Astrocyte (in vitro differentiated cells and primary cell): ENCODE results near the gene PFKL. TPM values are rescaled to one million over a fixed set of nuclear protein-coding genes. Genes with fewer than 3 reads are reported as not detected.

Experiments used
- DNase-seq: peaks from one replicate; pipeline ENCODE4 v3.0.0-alpha.2; 2010; ENCODE audit warnings: low read depth
- FAIRE-seq: peaks from 2 replicates; lab custom pipeline; 2011; peaks lifted over from hg19 to GRCh38; lab: Jason Lieb, UNC
- H2AFZ ChIP-seq: 2 replicates; pipeline ENCODE4 v1.6.0; 2012; ENCODE audit warnings: low read depth, low read length, inconsistent platforms
- H3K27ac ChIP-seq: 2 replicates; pipeline ENCODE4 v1.5.1; 2011; ENCODE audit warnings: low read depth, low read length, inconsistent platforms
- H3K27me3 ChIP-seq: 2 replicates; pipeline ENCODE4 v1.6.0; 2011; ENCODE audit warnings: low read length, inconsistent platforms; ENCODE audit not compliant: insufficient read depth
- H3K36me3 ChIP-seq: 2 replicates; pipeline ENCODE4 v1.5.1; 2011; ENCODE audit warnings: low read length, inconsistent platforms; ENCODE audit not compliant: insufficient read depth
- H3K4me1 ChIP-seq: 2 replicates; pipeline ENCODE4 v1.5.1; 2011; ENCODE audit warnings: low read length, inconsistent platforms; ENCODE audit not compliant: insufficient read depth
- H3K4me2 ChIP-seq: 2 replicates; pipeline ENCODE4 v1.6.0; 2012; ENCODE audit warnings: low read length, inconsistent platforms
- H3K4me3 ChIP-seq: 2 replicates; pipeline ENCODE4 v1.5.1; 2011; ENCODE audit warnings: low read depth, mild to moderate bottlenecking, low read length, inconsistent platforms; ENCODE audit not compliant: insufficient read depth
- H3K79me2 ChIP-seq: 2 replicates; pipeline ENCODE4 v1.6.0; 2012; ENCODE audit warnings: mild to moderate bottlenecking, low read length, inconsistent platforms; ENCODE audit not compliant: insufficient read depth
- H3K9ac ChIP-seq: 2 replicates; pipeline ENCODE4 v1.6.0; 2012; ENCODE audit warnings: mild to moderate bottlenecking, low read length, inconsistent platforms
- H3K9me3 ChIP-seq: 2 replicates; pipeline ENCODE4 v1.5.1; 2012; ENCODE audit warnings: low read depth, mild to moderate bottlenecking, low read length, inconsistent platforms; ENCODE audit not compliant: insufficient read depth
- H4K20me1 ChIP-seq: 2 replicates; pipeline ENCODE4 v1.6.0; 2012; ENCODE audit warnings: low read length, inconsistent platforms; ENCODE audit not compliant: insufficient read depth
- H3K27ac Mint-ChIP-seq: one replicate; pipeline ENCODE4 v1.8.0; 2021; ENCODE audit warnings: mild to moderate bottlenecking, mixed read lengths; ENCODE audit not compliant: unreplicated experiment
- H3K27me3 Mint-ChIP-seq: one replicate; pipeline ENCODE4 v1.8.0; 2021; ENCODE audit warnings: low read depth, mixed read lengths; ENCODE audit not compliant: unreplicated experiment
- H3K36me3 Mint-ChIP-seq: one replicate; pipeline ENCODE4 v1.8.0; 2021; ENCODE audit warnings: low read depth, mixed read lengths; ENCODE audit not compliant: unreplicated experiment
- H3K4me1 Mint-ChIP-seq: one replicate; pipeline ENCODE4 v1.8.0; 2021; ENCODE audit warnings: low read depth, mixed read lengths; ENCODE audit not compliant: unreplicated experiment
- H3K4me3 Mint-ChIP-seq: one replicate; pipeline ENCODE4 v1.8.0; 2021; ENCODE audit warnings: mild to moderate bottlenecking, moderate library complexity, mixed read lengths; ENCODE audit not compliant: unreplicated experiment
- H3K9me3 Mint-ChIP-seq: one replicate; pipeline ENCODE4 v1.8.0; 2021; ENCODE audit warnings: mild to moderate bottlenecking, mixed read lengths; ENCODE audit not compliant: unreplicated experiment
- CTCF ChIP-seq: IDR thresholded peaks from 2 replicates; pipeline ENCODE4 v1.5.1; 2011; ENCODE audit warnings: low read depth, mild to moderate bottlenecking, inconsistent platforms, low read length, moderate library complexity; ENCODE audit not compliant: insufficient read depth
- EZH2 ChIP-seq: IDR thresholded peaks from 2 replicates; pipeline ENCODE4 v1.6.1; 2012; ENCODE audit warnings: mild to moderate bottlenecking, low read length, inconsistent platforms; ENCODE audit not compliant: insufficient read depth
- total RNA-seq: library from RNA; stranded (reverse); gene quantifications from 2 replicates; pipeline ENCODE4 v1.2.1, GENCODE V29; 2021

The PFKL gene
- total RNA-seq, 1 donor from 2014 or later = 109 TPM

GRCh38 chr21:44322621-44323325 lies 22.9 kb downstream of the PFKL start:
- no peaks in the 10 kb centered on the region for H3K79me2 ChIP-seq
- H3K36me3 Mint-ChIP-seq = peaks cover 4% of the 10 kb centered on the region
- no peaks in the 10 kb centered on the region for H3K36me3 ChIP-seq
- H4K20me1 ChIP-seq = no peaks in the 10 kb centered on the region
- H3K9ac ChIP-seq = no peak overlapping the region
- H3K9me3 Mint-ChIP-seq = no peaks in the 10 kb centered on the region
- H3K27me3 Mint-ChIP-seq = no peaks in the 10 kb centered on the region
- no peak overlapping the region for H3K4me3 ChIP-seq
- H3K9me3 ChIP-seq = no peaks in the 10 kb centered on the region
- no peaks in the 10 kb centered on the region for H3K27me3 ChIP-seq
- H3K4me1 ChIP-seq = no peaks in the 10 kb centered on the region
- H2AFZ ChIP-seq = no peak overlapping the region
- H3K4me3 Mint-ChIP-seq = no peak overlapping the region
- TF ChIP-seq CTCF = no peak
- TF ChIP-seq EZH2 = no peak
- H3K27ac Mint-ChIP-seq = no peak overlapping the region
- H3K27ac ChIP-seq = no peak overlapping the region
- no peak for FAIRE-seq
- H3K4me2 ChIP-seq = no peak overlapping the region
- no peaks in the 10 kb centered on the region for H3K4me1 Mint-ChIP-seq
- no peak for DNase-seq

- no peaks in the 10 kb centered on the region for H4K20me1 ChIP-seq
- Mint-ChIP-seq H3K9me3 (no peaks in the 10 kb centered on the region), H3K27me3 (no peaks in the 10 kb centered on the region), H3K4me3 (no peak overlapping the region), H3K27ac (no peak overlapping the region), H3K4me1 (no peaks in the 10 kb centered on the region), H3K36me3 (peaks cover 3% of the 10 kb centered on the region)
- H3K4me2 ChIP-seq = no peak overlapping the region
- no peak overlapping the region for H2AFZ ChIP-seq
- no peak for TF ChIP-seq EZH2
- TF ChIP-seq CTCF = no peak
- H3K27ac ChIP-seq = no peak overlapping the region
- no peaks in the 10 kb centered on the region for H3K4me1 ChIP-seq
- DNase-seq (no peak), FAIRE-seq (no peak)
- no peaks in the 10 kb centered on the region for H3K27me3 ChIP-seq
- H3K9ac ChIP-seq = no peak overlapping the region
- H3K36me3 ChIP-seq = no peaks in the 10 kb centered on the region
- no peaks in the 10 kb centered on the region for H3K79me2 ChIP-seq
- H3K4me3 ChIP-seq = no peak overlapping the region
- no peaks in the 10 kb centered on the region for H3K9me3 ChIP-seq
Observed at GRCh38 chr21:44323591-44323990, 23.7 kb downstream of the PFKL start.

GRCh38 chr21:44324106-44324853 lies 24.4 kb downstream of the PFKL start:
- H3K79me2 ChIP-seq = no peaks in the 10 kb centered on the region
- FAIRE-seq = no peak

More at GRCh38 chr21:44324106-44324853, 24.4 kb downstream of the PFKL start:
- no peaks in the 10 kb centered on the region for H3K9me3 ChIP-seq
- H3K9me3 Mint-ChIP-seq = no peaks in the 10 kb centered on the region
- no peak overlapping the region for H3K27ac ChIP-seq
- H3K27me3 ChIP-seq = no peaks in the 10 kb centered on the region
- H3K4me1 Mint-ChIP-seq = no peaks in the 10 kb centered on the region
- no peaks in the 10 kb centered on the region for H3K27me3 Mint-ChIP-seq
- H3K4me3 ChIP-seq = no peak overlapping the region
- peaks cover under 1% of the 10 kb centered on the region for H3K36me3 Mint-ChIP-seq
- TF ChIP-seq CTCF = no peak
- no peak for TF ChIP-seq EZH2
- no peaks in the 10 kb centered on the region for H4K20me1 ChIP-seq
- no peaks in the 10 kb centered on the region for H3K36me3 ChIP-seq
- H3K27ac Mint-ChIP-seq = no peak overlapping the region
- H3K4me1 ChIP-seq = no peaks in the 10 kb centered on the region
- H3K4me3 Mint-ChIP-seq = no peak overlapping the region
- no peak overlapping the region for H2AFZ ChIP-seq
- H3K4me2 ChIP-seq = no peak overlapping the region
- no peak for DNase-seq
- H3K9ac ChIP-seq = no peak overlapping the region
